ENCODE results near the gene WDR20.

WDR20 gene

DNA sequence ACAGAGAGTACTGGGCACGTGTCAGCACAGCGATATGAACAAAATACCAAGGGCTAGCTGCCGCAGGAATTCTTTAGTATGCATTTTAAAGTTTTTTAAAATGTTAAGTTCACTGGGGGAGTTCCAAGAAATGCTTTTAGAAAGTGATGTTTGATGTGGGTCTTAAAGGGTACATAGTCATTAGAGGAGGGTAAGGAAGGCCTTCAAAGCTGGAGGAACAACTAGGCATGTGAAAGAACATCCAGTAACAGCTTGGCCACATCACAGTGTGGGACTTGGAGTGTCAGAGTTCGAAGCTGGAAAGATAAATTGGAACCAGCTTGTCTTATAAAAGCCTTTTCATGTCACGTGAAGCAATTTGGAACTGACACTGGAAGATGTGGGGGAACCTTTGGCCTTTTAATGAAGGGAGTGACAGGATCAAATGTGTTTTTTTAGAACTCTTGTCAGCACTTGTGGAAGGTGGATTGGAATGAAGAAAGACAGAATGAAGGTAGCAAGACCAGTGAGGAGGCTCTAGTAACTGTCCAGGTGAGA, 57.7 kb downstream of the WDR20 start:
- DNase-seq (ENCODE audit: low read depth in 2 of 2), result no peak

DNA sequence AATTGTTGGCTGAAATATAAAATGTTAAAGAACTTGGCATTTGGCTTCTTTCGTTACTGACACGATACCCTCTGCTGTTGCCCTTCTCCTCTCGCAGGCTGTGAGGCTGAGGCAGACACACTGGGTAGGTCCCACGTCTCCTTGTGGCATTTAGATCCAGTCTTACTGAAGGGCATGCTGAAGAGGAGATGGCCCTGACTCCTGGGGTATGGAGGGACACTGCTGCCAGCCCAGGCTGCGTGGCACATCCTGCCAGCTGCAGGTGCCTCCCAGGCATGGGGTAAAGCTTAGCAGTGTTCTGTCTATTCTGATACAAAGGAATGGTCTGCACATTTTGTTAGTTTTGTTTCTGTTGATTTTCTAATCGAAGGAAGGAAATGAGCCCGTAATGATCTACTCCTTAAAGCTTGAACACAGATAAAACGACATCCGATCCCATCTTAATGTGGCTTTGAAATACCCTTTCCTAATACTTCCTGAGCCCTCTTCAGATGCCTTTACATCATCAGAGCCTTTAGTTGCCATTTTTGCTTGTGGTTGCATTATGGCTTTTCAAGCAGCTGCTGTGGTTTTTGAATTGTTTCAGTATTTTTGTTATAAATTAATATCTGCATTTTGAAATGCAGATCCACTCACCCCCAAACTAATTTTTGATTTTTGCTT, 61.1 kb downstream of the WDR20 start:
- DNase-seq (ENCODE audit: low read depth in 2 of 2), result no peak

DNA sequence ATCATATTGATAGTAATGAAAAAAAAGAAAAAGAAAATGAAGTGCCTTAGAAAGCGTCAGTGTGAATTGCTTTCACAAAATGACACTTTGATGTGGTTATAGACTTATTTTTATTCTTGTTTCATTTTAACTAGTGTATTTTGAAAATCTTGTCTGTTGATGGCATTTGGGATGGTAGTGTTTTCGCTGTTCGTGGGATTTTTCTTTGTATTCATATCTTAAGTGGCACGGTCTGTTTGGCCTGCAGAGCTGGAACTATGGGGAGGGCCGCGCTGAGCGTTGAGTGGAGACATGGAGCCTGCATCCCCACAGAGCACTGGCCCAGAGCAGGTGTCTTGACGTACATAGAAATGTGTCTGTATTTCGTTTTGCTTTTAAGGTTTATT, 61.6 kb downstream of the WDR20 start:
- DNase-seq (ENCODE audit: low read depth in 2 of 2), result no peak

DNA sequence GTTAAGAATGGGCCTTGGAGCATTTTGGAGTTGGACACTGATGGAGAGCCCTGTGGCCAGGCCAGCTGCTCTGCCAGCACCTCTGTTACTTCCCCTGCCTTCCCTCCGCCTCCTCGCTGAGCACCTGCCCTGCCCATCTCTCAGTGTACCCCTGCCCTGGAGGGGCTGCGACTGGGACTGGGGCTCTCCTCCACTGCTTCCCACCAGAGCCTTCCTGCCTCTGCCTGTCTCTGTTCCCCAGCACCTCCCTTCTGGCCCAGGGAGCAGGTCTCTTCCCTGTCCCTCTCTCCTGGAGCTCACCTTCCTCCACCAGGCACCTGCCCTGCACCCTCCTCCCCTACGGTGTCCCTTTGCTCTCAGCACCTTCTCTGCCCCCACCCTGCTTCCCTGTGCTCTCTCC, 62.1 kb downstream of the WDR20 start:
- no peak for DNase-seq (ENCODE audit: low read depth in 2 of 2)

DNA sequence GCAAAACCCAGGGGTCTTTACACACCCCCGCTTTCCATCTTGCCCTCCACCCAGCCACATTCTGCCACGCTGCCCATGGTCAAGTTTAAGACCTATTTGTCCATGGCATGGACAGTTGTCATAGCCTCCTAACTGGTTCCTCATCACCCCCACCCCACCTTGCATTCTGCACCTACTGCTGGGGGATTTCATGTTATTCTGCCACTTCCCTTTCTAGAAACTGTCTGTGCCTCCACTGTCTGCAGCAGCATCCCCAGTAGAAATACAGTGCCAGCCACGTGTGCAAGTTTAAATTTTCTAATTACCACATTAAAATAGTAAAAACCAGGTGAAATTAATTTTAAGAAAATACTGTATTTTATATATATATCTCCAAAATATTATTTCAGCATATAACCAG, 63.2 kb downstream of the WDR20 start:
- DNase-seq (ENCODE audit: low read depth in 2 of 2), result no peak

DNA sequence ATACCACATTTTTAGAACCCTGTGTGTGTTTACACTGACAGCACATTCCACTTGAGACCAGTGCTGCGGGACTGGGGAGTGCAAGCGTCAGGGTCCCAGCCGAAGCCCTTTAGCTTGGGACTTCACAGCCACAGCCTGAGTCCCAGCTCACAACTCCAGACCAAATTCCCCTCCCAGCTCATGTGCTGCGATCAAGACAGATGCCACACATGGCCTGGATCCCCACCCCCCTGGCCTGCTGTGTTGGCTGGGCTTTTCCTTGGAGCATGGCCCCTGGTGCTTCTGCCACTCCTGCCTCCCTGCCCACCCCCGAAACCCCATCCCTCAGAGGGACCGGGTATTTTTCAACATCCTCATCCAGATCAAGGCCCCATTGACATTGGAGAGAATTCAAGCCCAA, 63.7 kb downstream of the WDR20 start:
- DNase-seq (ENCODE audit: low read depth in 2 of 2), result no peak

DNA sequence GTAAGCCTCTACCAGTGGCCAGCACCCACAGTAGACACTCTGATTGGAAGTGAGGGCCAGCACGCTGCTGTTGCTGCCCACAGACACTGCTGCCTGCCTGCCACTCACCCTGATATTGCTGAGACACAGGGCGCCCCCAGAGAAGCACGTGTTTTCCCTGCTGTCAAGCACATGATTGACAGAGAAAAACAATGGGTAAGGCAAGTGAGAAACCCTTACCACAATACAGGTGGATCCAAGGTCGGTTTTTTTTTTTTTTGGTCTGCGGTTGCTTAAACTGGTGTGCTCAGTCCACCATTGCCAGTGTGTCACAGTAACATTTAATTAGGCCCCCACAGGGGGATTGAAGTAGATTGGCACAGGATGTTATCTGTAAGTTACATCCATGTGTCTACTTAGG, 65.9 kb downstream of the WDR20 start:
- DNase-seq (ENCODE audit: low read depth in 2 of 2), result no peak

DNA sequence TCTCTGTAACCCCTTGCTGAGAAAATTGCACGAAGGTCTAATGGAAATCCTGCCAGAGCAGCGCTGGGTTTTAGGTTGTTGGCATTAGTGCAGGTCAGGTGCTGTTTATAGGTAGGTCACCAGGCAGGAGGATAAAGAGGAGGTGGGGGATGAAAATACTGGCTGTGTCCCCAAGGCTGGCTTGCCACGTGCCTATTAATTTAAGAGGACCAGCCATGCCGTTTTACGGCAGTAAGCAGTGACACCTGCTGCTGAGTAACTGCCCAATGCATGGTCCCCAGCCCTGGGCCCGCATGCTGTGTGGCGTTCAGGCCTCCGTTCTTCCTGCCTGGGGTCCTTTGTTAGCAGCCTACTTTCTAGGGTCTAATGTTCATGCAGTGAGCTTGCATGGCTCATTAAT, 67.2 kb downstream of the WDR20 start:
- DNase-seq (ENCODE audit: low read depth in 2 of 2), result no peak

DNA sequence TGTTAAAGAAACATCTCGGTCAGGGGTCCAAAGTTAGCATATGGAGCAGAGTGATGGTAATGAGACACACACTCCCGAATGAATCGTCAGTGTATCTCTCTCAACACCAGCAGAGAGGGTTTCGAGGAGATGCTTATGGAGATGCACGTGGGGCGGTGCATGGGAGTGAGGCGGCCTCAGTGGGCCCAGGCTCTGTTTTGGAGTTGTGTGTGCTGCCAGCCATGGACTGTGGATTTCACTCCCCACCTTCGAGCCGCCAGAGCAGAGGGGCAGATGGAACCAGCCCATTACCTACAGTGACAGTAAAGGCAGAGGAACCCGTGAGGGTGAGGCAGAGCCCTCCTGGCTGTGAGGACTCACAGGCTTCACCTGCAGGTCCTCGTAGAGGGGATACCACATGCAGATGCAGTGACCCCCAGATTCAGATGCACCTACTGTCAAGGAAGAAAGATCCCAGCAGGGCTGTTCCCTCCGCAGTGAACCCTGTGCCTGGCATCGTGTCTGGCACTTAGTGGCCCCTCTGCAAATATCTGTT, 68.2 kb downstream of the WDR20 start:
- DNase-seq (ENCODE audit: low read depth in 2 of 2), result no peak

DNA sequence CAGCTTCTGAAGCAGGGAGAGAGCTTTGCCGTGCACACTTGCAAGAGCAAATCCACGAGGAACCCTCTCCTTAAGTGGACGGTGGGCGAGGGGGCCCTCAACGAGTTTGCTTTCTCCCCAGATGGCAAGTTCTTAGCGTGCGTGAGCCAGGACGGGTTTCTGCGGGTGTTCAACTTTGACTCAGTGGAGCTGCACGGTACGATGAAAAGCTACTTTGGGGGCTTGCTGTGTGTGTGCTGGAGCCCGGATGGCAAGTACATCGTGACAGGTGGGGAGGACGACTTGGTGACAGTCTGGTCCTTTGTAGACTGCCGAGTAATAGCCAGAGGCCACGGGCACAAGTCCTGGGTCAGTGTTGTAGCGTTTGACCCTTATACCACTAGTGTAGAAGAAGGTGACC, 69.0 kb downstream of the WDR20 start:
- DNase-seq (ENCODE audit: low read depth in 2 of 2), result no peak

DNA sequence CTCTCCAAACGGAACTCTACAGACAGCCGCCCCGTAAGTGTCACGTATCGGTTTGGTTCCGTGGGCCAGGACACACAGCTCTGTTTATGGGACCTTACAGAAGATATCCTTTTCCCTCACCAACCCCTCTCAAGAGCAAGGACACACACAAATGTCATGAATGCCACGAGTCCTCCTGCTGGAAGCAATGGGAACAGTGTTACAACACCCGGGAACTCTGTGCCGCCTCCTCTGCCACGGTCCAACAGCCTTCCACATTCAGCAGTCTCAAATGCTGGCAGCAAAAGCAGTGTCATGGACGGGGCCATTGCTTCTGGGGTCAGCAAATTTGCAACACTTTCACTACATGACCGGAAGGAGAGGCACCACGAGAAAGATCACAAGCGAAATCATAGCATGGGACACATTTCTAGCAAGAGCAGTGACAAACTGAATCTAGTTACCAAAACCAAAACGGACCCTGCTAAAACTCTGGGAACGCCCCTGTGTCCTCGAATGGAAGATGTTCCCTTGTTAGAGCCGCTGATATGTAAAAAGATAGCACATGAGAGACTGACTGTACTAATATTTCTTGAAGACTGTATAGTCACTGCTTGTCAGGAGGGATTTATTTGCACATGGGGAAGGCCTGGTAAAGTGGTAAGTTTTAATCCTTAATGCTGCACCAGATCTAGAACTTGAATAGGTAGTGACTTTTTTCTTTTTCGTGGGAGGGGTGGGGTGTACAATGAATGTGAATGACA, 69.7 kb downstream of the WDR20 start:
- no peak for DNase-seq (ENCODE audit: low read depth in 2 of 2)

DNA sequence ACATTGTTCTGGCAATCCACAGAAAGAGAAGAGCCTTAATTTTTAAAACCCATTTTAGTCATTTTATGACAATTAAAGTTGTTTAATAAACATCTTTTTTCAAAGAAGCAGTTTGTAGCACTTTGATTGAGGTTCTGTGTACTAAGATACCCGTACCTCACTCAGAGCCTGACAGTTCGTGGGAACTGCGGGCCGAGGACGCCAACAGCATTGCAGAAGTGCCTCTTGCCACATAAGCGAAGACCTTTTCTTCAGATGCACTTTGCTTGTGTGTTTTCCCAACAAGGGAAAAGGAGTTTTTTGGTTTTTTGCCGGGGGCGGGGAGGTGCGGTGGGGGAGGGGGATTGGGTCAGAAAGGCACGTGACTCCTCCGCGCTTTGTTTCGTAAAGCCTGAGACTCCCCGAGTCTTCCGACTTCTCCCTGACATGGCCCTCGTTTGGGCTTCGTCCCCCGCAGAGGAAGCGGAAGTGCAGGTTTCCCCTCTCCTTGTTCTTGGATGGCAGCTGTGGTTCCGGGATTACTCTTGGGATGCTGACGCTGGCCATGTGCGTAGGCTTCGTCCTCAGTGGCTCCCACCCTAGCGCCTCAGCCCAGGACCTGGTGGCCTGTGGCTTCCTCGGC, 70.8 kb downstream of the WDR20 start:
- no peak for DNase-seq (ENCODE audit: low read depth in 2 of 2)

DNA sequence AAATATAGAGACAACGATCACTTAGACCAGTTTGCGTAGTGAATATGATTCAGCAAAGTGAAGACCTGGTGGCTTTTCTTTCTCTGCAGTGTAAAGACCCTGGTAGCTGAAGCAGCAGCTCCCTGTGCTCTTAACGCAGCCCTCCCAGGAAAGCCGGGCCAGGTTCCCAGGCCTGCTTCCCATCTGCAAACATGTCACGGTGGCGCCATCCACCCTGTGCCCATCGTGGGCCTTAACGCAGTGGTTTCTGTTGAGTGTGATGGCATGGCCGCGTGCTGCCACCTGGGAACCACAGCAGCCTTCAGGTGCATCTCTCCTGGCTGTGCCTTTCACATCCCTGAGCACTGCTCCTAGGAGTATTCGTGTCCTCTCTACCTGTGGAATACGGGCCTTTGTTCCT, 71.5 kb downstream of the WDR20 start:
- no peak for DNase-seq (ENCODE audit: low read depth in 2 of 2)

DNA sequence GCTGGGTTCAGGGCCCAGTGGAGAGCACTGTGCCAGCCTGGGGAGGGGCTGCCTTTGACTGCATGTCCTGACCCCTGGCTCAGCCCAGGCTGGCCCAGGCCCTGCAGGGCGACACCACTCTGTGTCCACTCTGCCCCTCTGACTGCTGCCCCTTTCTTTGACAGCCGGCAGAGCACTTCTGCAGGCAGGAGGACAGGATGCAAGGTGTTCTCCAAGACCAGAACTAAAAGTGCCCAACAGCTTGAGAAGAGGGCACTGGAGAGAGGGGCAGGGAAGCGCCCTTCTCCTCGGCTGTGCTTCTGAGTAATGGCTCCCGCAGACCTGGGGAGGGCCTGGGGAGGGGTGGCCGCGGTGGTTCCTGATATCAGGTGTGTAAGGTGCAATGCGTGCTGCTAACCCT, 72.7 kb downstream of the WDR20 start:
- DNase-seq (ENCODE audit: low read depth in 2 of 2), result no peak

DNA sequence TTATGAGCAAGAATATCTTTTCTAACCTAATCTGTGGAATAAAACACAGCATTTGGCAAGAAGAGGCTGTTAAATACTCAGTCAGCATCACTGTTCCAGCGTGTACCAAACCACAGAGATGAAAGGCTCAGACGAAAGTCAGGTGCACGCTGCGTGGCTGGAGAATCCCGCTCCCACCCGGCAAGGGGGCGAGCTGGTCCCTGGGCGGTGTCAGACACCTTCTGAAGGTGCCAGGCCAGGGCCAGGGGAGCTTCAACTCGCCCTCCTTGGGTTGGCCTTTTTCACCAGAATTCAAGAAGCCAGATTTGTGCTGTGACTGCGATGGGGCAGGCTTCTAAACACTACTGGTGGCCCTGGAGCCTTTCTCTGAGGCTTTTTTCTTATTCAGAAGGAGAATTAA, 73.1 kb downstream of the WDR20 start:
- DNase-seq (ENCODE audit: low read depth in 2 of 2), result no peak

DNA sequence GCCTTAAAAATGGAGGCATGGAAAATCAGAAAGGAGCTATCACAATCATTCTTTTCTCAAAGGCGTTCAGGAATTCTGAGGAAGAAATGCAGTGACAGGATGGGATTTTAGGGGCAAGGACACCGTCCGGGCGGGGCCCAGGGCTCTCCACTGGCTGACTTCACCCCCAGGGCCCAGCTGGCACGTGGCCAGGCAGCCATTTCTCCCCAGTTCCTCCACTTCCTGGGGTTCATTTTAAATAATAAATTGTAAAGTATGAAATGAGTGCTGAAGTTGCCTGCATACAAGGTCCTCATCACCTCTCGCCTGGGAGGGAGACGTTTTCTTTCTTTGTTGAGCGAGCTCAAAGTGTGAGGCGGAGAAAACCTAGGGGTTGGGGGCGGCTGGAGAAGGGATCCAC, 73.8 kb downstream of the WDR20 start:
- DNase-seq (ENCODE audit: low read depth in 2 of 2), result no peak

DNA sequence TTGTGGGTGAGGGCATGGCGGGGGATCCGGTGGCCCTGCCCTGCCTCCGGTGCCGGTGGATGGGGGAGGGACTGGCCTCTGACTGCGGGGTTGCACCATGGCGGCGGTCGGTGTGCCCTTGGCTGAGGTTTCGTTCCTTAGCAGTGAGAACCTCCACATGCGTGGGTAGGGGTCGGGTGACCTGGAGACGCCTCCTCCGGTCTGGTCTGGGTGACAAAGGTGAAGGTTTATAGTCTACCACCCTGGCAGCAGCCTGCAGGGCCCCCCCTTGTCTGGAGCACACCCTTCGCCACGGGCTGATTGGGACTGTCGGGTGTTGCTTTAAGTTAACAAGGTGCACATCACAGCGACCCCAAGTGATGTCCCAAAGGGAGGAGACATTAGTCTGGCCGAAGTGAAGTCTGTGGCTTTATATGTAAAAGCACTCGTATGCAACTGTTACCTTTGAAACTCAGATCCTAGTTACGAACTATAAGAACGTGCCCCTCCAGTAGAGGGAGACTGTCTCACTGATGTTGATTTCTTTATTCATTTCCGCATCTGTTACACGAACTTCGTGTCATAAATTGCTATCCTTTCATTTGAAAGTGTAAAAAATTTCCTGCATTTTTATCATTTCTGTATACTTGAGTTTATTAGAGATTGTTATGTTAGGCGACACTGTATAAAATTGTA, 74.4 kb downstream of the WDR20 start:
- no peak for DNase-seq (ENCODE audit: low read depth in 2 of 2)

DNA sequence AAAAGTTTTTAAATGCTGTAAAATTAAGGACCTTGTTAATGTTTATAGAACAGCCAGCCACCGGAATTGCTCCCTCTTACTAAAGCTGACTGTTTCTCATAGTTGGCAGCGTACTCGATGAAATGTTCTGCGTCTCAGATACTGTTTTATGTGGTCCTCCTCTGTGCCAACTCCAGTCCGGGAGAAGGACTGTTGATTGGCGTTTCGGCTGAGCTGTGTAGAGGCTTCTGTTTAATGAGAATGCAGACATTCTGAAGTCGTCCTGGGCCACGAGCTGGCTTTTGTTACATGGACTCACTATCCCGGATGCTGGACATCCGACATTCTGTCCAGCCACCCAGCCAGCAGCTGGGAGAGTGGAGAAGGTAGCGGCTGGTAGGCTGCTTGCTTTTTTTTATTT, 75.4 kb downstream of the WDR20 start:
- no peak for DNase-seq (ENCODE audit: low read depth in 2 of 2)

DNA sequence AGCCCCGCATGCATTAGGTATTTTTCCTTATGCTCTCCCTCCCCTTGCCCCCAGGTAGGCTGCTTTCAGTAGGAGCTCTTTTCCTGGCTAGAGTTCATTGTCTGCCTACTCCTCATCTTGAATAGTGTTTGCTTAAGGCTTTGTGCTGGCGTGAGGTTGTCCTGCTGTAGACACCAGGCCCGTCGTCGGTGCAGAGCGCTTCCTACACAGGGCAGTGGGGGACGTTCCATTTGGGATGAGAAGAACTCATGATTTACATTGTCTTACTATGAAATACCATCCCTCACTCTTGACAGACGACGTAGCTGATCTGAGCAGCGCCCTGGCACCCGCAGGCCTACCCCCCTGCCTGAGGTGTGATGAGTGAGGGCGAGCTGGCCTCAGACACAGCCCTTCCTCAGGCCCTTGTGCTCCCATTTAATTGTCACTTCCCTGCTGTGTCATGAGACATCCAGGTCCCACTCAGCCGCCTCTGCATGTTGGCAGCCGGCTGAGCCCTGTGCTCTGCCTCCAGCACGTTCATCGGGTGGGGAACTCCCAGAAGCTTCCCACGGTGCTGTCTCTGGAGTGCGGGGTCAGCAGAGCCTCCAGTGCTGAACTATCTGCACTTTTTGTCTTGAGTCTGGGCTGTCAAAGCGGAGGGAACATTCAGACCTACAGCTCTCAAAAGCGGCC, 76.0 kb downstream of the WDR20 start:
- DNase-seq (ENCODE audit: low read depth in 2 of 2), result no peak

DNA sequence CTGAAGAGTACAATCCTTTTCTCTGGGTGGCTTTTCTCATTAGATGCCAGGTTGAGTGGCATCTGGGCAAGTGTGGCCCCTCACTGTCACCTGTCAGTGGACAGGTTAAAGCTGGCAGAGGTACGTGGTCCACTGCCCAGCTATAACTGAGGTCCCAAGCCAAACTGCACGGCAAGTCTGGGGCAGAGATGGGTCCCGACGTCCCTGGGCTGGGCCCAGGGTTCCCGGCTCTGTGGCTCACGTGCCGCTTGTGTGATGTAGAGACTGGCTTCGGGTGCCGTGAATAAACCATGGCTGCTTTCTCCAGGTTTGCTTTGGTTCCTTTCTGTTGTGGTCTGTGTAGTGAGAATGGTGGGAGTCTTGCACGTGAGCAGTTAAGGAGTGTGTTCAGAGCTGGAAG, 77.7 kb downstream of the WDR20 start:
- DNase-seq (ENCODE audit: low read depth in 2 of 2), result no peak

DNA sequence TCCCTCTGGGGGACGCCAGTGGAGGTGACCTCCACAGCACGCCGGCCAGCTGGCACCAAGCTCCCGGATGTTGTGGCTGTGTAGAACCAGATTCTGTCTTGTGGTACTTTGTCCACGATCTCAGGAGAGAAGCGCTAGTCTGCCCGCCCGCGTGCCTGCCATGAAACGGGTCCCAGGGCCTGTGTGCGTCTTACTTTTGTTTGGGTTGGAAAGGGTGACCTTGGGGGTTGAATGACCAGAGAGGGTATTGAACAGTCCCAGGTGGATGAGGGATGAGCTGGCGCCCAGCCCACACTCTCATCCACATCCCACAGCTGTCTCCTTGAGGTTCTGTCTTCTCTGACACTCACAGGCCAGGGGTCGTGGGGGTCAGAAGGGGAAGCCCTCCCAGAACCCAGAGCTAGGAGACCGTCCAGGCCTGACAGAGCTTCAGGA, 78.3 kb downstream of the WDR20 start:
- no peak for DNase-seq (ENCODE audit: low read depth in 2 of 2)

DNA sequence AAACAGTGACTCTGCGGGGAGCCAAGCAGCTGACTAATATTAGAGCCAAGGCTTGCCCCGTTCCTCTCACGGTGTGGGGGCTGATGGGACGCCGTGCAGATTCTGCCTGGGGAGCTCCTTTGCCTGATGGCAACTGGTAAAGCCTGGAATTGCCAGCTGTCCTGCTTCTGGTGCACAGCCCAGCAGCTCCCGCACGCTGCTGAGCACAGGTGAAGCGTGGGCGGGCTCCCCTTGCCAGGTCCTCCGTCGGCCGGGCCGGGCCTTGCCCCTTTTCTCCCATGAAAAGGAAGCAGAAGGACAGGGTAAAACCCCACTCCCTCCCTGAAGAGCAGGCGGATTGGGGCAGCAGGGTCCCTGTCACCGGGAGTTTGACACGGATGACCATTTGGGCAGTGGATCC, 79.0 kb downstream of the WDR20 start:
- no peak for DNase-seq (ENCODE audit: low read depth in 2 of 2)
